ENCODE measurements around the gene ATP2B3. TPM values are rescaled to one million over a fixed set of nuclear protein-coding genes. Genes with fewer than 3 reads are reported as not detected.

Gene ATP2B3
- total and polyA plus RNA-seq, 8 donors: 0.03 to 0.12 (median 0.04) TPM; not detected in 2

DNA sequence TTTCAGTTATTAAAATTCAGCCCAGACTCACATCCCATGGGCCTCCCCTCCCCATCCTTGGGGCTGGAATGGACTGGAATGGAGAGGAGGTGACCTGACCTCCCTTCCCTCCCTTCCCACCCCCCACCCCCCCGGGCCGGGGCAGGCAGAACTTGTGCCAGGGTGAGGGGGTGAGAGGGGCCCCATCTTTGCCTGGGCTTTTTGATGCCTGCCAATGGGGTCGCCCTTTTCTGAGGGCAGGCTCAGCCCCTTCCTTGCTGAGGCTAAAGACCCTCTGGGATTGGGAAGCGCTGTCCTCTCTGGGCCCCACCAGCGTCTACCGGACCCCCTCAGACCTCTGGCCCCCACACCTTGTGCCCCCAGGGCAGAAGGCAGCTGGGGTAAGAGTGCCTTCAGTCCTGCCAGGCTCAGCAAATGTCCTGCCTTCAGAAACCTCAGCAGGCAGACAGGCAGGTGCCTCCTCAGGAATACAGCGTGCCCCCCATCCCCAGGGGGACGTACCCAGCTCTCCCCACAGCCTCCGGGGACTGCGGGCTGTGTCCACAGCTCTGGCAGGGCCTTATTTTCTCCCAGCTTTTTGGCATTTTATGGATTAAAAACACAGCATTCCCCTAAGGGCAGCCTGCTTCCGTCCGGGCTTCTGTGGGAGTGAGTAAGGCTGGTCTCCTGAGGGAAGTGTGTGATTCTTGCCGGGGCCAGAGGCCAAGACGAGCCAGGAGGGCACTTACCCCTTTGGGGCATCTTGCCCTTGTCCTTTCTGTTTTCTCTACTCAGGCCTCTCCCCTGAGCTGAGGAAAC, 94.1 kb downstream of the ATP2B3 start:
- Histone ChIP-seq H3K36me3 (no peaks in the 10 kb centered on the region), H3K4me1 (no peaks in the 10 kb centered on the region), H3K4me3 (no peak overlapping the region), H3K9me3 (no peaks in the 10 kb centered on the region), H3K27me3 (peaks cover 0 to 10% (median 0%) of the 10 kb centered on the region in 4 donors), H3K27ac (no peak overlapping the region)
- WGBS, 2 donors: 65 to 68% methylated on average over 14 of the region's 14 CpGs
- TF ChIP-seq, protein P1, sequence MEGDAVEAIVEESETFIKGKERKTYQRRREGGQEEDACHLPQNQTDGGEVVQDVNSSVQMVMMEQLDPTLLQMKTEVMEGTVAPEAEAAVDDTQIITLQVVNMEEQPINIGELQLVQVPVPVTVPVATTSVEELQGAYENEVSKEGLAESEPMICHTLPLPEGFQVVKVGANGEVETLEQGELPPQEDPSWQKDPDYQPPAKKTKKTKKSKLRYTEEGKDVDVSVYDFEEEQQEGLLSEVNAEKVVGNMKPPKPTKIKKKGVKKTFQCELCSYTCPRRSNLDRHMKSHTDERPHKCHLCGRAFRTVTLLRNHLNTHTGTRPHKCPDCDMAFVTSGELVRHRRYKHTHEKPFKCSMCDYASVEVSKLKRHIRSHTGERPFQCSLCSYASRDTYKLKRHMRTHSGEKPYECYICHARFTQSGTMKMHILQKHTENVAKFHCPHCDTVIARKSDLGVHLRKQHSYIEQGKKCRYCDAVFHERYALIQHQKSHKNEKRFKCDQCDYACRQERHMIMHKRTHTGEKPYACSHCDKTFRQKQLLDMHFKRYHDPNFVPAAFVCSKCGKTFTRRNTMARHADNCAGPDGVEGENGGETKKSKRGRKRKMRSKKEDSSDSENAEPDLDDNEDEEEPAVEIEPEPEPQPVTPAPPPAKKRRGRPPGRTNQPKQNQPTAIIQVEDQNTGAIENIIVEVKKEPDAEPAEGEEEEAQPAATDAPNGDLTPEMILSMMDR (IDR thresholded peaks at IDR 0.05): no peak
- intact Hi-C loops (cut with DNase I): no loop called here
- DNase-seq (no peak), ATAC-seq (no peak), FAIRE-seq (no peak)

DNA sequence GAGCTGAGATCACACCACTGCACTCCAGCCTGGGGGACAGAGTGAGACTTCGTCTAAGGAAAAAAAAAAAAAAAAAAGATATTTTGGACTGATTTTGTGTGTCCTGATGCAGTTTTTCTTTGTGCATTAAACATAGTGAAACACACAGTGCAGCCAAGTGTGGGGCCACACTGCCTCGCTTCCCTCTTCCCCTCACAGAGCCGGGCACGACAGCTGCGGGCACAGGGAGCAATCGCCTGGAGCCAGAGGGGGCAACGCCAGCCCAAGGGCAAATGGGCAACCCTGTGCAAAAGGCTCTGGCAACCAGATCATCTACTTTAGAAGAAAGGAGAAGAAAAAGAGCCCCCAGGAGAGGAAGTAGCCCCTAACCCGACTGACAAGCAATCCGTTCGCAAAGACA, 95.0 kb downstream of the ATP2B3 start:
- intact Hi-C loops (cut with DNase I): no loop called here
- H3K27me3 ChIP-seq: peaks cover 0 to 10% (median 0%) of the 10 kb centered on the region in 4 donors
- 65 to 67% methylated on average over 9 to 10 of the region's 10 CpGs for WGBS, 2 donors
- no peaks in the 10 kb centered on the region for H3K36me3 ChIP-seq
- ATAC-seq (no peak), FAIRE-seq (no peak), DNase-seq (peak in 1 of 6 donors; percentile 54)
- H3K27ac ChIP-seq: no peak overlapping the region
- H3K9me3 ChIP-seq: no peaks in the 10 kb centered on the region
- TF ChIP-seq, protein P1 (IDR thresholded peaks at IDR 0.05): no peak
- no peak overlapping the region for H3K4me3 ChIP-seq
- H3K4me1 ChIP-seq: no peaks in the 10 kb centered on the region

DNA sequence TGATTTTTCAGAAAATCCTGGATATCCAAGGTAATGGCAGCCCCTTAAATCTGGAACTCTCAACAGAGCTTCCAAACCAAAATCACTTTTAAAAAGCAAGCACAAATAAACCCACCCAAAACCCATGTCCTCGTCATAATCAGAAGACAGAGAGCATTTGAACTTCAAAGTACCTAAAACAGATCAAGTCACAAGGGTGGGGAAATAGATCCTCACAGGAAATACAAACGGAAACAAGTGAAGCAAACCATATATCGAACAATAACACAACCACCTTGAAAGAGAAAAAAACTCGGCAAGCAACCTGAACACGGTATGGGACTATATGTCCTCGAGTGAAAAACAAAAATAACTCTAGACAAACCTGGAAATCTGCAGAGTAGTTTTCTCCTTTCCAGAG, 97.4 kb downstream of the ATP2B3 start:
- Histone ChIP-seq H3K27me3 (peaks cover 0 to 13% (median 0%) of the 10 kb centered on the region in 4 donors), H3K9me3 (no peaks in the 10 kb centered on the region), H3K4me1 (no peaks in the 10 kb centered on the region), H3K4me3 (no peak overlapping the region), H3K27ac (no peak overlapping the region), H3K36me3 (no peaks in the 10 kb centered on the region)
- FAIRE-seq (no peak), ATAC-seq (no peak), DNase-seq (no peak)
- WGBS, 2 donors: 64 to 72% methylated on average over 6 of the region's 6 CpGs
- intact Hi-C loops (cut with DNase I): no loop called here
- TF ChIP-seq, protein P1 (IDR thresholded peaks at IDR 0.05): no peak

DNA sequence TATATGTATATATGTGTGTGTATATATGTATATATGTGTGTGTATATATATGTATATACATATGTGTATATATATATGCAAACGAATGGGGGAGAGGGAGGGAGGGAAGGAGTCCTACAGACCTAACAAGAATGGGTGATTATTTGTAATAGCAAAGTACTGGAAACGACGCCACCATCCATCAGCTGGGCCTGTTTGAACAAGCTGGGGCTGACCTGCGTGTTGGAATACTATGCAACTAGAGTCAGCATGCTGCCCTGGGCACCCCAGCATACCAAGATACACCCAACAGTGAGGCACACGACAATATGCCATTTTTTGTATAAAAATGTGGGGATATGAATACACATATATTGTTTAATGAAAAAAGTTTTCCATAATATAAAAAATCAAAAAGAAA, 103.1 kb downstream of the ATP2B3 start:
- no peaks in the 10 kb centered on the region for H3K4me1 ChIP-seq
- TF ChIP-seq, protein P1 (IDR thresholded peaks at IDR 0.05): no peak
- peaks cover 0 to 8% (median 0%) of the 10 kb centered on the region in 4 donors for H3K27me3 ChIP-seq
- WGBS, 2 donors: 59 to 65% methylated on average over 5 of the region's 5 CpGs
- H3K36me3 ChIP-seq: no peaks in the 10 kb centered on the region
- H3K4me3 ChIP-seq: no peak overlapping the region
- no peak for FAIRE-seq
- ATAC-seq: no peak
- H3K27ac ChIP-seq: no peak overlapping the region
- intact Hi-C loops (cut with DNase I): no loop called here
- no peak for DNase-seq
- H3K9me3 ChIP-seq: no peaks in the 10 kb centered on the region

DNA sequence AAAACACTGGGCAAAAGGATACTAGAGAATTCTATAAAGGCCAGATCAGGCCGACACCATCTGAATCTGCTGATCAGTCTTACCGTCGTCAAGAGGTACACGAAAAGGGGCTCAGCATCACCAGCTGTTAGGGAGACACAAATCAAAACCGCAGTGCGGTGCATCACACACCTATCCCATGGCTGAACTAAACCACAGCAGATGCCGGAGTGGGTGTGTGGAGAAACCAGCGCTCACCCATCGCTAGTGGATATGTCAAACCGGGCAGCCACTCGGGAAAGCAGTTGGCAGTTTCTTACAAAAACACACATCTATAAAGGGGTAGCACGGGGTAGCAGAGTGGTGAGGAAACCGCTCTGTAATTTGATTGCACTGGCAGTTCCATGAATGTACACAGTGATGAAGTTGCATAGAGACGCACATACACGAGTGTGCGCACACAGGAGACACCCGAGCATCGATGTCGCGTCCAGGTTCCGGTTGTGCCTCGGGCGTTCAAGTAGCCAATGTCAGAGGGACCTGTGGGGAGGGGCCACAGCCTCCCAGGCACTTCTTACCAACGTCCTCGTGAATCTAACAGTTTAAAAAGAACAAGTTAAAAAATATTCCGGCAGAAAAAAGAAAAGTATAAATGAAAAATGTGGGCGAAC, 104.6 kb downstream of the ATP2B3 start:
- intact Hi-C loops (cut with DNase I): no loop called here
- FAIRE-seq (no peak), DNase-seq (no peak), ATAC-seq (no peak)
- no peaks in the 10 kb centered on the region for H3K36me3 ChIP-seq
- TF ChIP-seq, protein P1 (IDR thresholded peaks at IDR 0.05): no peak
- no peaks in the 10 kb centered on the region for H3K9me3 ChIP-seq
- 74 to 83% methylated on average over 27 of the region's 27 CpGs for WGBS, 2 donors
- H3K4me1 ChIP-seq: no peaks in the 10 kb centered on the region
- H3K4me3 ChIP-seq: no peak overlapping the region
- no peak overlapping the region for H3K27ac ChIP-seq
- H3K27me3 ChIP-seq: peaks cover 0 to 7% (median 0%) of the 10 kb centered on the region in 4 donors
